GM20431 (cell line): ENCODE data around the gene HSD17B1.
"Not testable (repeated sequence)": the region's sequence is repeated elsewhere in the genome, so short reads cannot be mapped to it uniquely, and the experiment has no call there.

ENCODE experiments used
- in situ Hi-C: fragments of 300-500 bp; cut with MseI, MboI; formaldehyde crosslinking; loops from one replicate; pipeline ENCODE4 v1.15.0; 2020; ENCODE audit warnings: low sequenced_read_pairs; ENCODE audit not compliant: unreplicated experiment

The HSD17B1 gene

GRCh38 chr17:42522263-42522790 lies 30.4 kb upstream of the HSD17B1 start:
- in situ Hi-C loops: loop anchor here (10.0 kb wide), 2 partner anchors 98 to 198 kb away; partner anchors contain the start of gene CAVIN1

- in situ Hi-C loops: loop anchor here (10.0 kb wide), 2 partner anchors 98 to 198 kb away; partner anchors contain the start of gene CAVIN1
These were observed 29.9 kb upstream of the HSD17B1 start for GRCh38 chr17:42522798-42523278.

- in situ Hi-C loops: loop anchor here (10.0 kb wide), 2 partner anchors 100 to 200 kb away; partner anchors contain the start of gene CAVIN1
These were observed 27.5 kb upstream of the HSD17B1 start for GRCh38 chr17:42525221-42525620.

- in situ Hi-C loops: loop anchor here (10.0 kb wide), 2 partner anchors 101 to 201 kb away; partner anchors contain the start of gene CAVIN1
These were observed 26.7 kb upstream of the HSD17B1 start for GRCh38 chr17:42526031-42526444.

GRCh38 chr17:42527932-42528331 lies 24.8 kb upstream of the HSD17B1 start:
- in situ Hi-C loops: loop anchor here (10.0 kb wide), 2 partner anchors 103 to 203 kb away; partner anchors contain the start of gene CAVIN1

GRCh38 chr17:42529061-42529460 lies 23.7 kb upstream of the HSD17B1 start:
- in situ Hi-C loops: loop anchor here (10.0 kb wide), 2 partner anchors 104 to 204 kb away; partner anchors contain the start of gene CAVIN1

- in situ Hi-C loops: no loop called here
These were observed 21.7 kb upstream of the HSD17B1 start for GRCh38 chr17:42530952-42531454.

GRCh38 chr17:42531455-42532354 lies 21.0 kb upstream of the HSD17B1 start:
- in situ Hi-C loops: no loop called here

- in situ Hi-C loops: no loop called here
These were observed 17.3 kb upstream of the HSD17B1 start for GRCh38 chr17:42535155-42536047.

GRCh38 chr17:42536048-42536371 lies 16.7 kb upstream of the HSD17B1 start, which contains the start of gene NAGLU:
Gene NAGLU, plus strand, starts transcription at chr17:42536241. Its CDS starts 32 bp downstream, at chr17:42536273.
- in situ Hi-C loops: no loop called here

- in situ Hi-C loops: no loop called here
These were observed 16.2 kb upstream of the HSD17B1 start for GRCh38 chr17:42536372-42537155.

- in situ Hi-C loops: no loop called here
These were observed 15.4 kb upstream of the HSD17B1 start for GRCh38 chr17:42537156-42537805.

- in situ Hi-C loops: no loop called here
These were observed 14.8 kb upstream of the HSD17B1 start for GRCh38 chr17:42537826-42538451.

- in situ Hi-C loops: no loop called here
These were observed 14.2 kb upstream of the HSD17B1 start for GRCh38 chr17:42538482-42538881.

GRCh38 chr17:42540558-42540957 lies 12.2 kb upstream of the HSD17B1 start:
- in situ Hi-C loops: not testable (repeated sequence)

GRCh38 chr17:42541041-42541833 lies 11.5 kb upstream of the HSD17B1 start:
- in situ Hi-C loops: no loop called here
